Brain microvascular endothelial cell (primary cell): Measurements from ENCODE around the gene NAXE.

Experiments used
- DNase-seq: peaks from one replicate; pipeline ENCODE4 v3.0.0-alpha.2; 2020
- H3K27ac ChIP-seq: fragments of 250-450 bp; sonication (Bioruptor Pico); 2 replicates; pipeline ENCODE4 v1.5.1; 2020; ENCODE audit warnings: mild to moderate bottlenecking, moderate library complexity
- H3K27me3 ChIP-seq: fragments of 250-450 bp; sonication (Bioruptor Pico); replicated peaks from 2 replicates; pipeline ENCODE4 v1.5.1; 2020; ENCODE audit warnings: mild to moderate bottlenecking
- H3K36me3 ChIP-seq: fragments of 250-450 bp; sonication (Bioruptor Pico); replicated peaks from 2 replicates; pipeline ENCODE4 v1.5.1; 2020; ENCODE audit warnings: mild to moderate bottlenecking
- H3K4me3 ChIP-seq: 2 replicates; pipeline ENCODE4 v1.5.1; 2011; ENCODE audit warnings: low read depth, mild to moderate bottlenecking, control low read depth, low read length, moderate library complexity
- in situ Hi-C: cut with HindIII; loops from 2 replicates; pipeline ENCODE4 v1.10.0; 2017; ENCODE audit warnings: low sequenced_read_pairs, low pct_ligation_motif_present
- TF ChIP-seq, protein P1 (sequence below): IDR thresholded peaks from 2 replicates; pipeline ENCODE4 v1.5.1; 2011; ENCODE audit warnings: low read depth, mild to moderate bottlenecking, moderate library complexity, low read length, control low read depth, inconsistent platforms; ENCODE audit errors: missing control alignments

Gene NAXE

DNA sequence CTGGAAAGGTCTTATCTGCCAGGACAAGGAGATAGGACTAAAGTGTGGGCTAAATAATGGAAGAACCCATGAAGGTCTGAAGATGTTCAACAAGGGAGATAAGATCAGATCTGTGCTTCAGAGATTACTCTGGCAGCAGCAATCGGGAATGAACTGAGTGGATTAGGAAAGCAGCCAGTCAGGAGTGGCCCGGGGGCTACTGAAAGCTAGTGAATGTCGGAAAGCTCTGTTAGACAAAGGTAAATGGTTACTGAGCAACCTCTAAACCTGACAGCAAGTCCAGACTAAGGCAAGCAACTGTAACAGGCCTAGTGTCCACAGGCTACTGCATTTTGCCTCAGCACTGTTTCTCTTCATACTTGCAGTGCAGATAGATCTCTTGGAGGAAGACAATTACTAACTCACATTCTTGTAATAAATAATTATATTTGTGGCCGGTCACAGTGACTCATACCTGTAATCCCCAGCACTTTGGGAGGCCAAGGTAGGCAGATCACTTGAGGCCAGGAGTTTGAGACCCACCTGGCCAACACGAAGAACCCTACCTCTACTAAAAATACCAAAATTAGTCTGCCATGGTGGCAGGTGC lies 31.7 kb upstream of the NAXE start:
- no peaks in the 10 kb centered on the region for H3K36me3 ChIP-seq

DNA sequence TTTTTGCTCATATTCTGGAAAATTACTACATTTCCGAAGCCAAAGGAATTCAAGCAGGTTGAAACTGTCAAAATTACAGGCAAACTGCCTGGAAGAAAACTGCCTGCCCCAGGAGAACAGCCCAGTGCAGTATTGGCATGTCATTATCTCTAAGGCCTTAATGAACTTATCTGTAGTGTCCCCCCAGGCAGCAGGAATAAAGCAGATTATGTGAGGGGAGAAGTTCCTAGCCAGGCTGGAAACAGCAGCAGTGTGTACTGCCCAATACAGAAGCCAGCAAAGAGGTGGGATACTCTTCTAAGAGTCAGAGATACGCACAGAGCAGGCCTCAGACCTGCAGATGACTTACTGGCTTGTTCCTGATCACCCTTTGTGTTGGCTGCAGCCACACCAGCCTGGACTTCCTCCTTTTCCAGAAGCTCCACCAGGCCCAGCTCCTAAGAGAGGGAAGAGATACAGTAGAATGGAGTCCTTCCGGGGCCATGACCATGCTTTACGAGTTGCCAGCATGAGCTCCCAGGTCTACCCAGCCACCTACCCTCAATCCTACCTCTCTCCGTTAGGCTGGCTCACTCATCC lies 30.9 kb upstream of the NAXE start:
- in situ Hi-C loops = no loop called here
- no peak overlapping the region for H3K4me3 ChIP-seq
- no peaks in the 10 kb centered on the region for H3K27me3 ChIP-seq
- H3K27ac ChIP-seq = no peak overlapping the region
- no peaks in the 10 kb centered on the region for H3K36me3 ChIP-seq
- DNase-seq = no peak
- TF ChIP-seq, protein P1, sequence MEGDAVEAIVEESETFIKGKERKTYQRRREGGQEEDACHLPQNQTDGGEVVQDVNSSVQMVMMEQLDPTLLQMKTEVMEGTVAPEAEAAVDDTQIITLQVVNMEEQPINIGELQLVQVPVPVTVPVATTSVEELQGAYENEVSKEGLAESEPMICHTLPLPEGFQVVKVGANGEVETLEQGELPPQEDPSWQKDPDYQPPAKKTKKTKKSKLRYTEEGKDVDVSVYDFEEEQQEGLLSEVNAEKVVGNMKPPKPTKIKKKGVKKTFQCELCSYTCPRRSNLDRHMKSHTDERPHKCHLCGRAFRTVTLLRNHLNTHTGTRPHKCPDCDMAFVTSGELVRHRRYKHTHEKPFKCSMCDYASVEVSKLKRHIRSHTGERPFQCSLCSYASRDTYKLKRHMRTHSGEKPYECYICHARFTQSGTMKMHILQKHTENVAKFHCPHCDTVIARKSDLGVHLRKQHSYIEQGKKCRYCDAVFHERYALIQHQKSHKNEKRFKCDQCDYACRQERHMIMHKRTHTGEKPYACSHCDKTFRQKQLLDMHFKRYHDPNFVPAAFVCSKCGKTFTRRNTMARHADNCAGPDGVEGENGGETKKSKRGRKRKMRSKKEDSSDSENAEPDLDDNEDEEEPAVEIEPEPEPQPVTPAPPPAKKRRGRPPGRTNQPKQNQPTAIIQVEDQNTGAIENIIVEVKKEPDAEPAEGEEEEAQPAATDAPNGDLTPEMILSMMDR = no peak

More for the DNA sequence above, 31.7 kb upstream of the NAXE start:
- H3K27ac ChIP-seq = no peak overlapping the region
- H3K27me3 ChIP-seq = no peaks in the 10 kb centered on the region
- in situ Hi-C loops = no loop called here
- H3K4me3 ChIP-seq = no peak overlapping the region
- TF ChIP-seq, protein P1 = no peak
- no peak for DNase-seq

DNA sequence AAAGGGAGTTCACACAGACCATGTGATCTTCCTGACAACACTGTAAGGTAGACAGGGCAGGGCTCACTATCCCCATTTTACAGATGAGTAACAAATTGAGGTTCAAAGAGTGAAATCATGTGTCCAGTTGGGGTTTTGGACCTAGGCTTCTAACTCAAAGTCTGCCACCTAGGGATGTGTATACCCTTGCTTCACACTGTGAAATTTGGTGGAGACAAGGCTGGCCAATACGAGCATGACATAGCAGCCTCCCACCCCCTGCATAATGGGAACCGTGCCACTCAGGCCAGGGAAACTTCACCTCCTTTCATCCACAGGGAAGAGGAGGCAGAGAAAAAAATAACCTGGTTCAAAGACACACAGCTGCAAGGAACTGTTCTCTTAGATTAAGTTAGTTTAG lies 26.1 kb upstream of the NAXE start:
- H3K36me3 ChIP-seq = no peaks in the 10 kb centered on the region
- H3K27me3 ChIP-seq = no peaks in the 10 kb centered on the region
- no peak overlapping the region for H3K27ac ChIP-seq
- TF ChIP-seq, protein P1 = no peak
- H3K4me3 ChIP-seq = no peak overlapping the region
- in situ Hi-C loops = no loop called here
- DNase-seq = no peak

DNA sequence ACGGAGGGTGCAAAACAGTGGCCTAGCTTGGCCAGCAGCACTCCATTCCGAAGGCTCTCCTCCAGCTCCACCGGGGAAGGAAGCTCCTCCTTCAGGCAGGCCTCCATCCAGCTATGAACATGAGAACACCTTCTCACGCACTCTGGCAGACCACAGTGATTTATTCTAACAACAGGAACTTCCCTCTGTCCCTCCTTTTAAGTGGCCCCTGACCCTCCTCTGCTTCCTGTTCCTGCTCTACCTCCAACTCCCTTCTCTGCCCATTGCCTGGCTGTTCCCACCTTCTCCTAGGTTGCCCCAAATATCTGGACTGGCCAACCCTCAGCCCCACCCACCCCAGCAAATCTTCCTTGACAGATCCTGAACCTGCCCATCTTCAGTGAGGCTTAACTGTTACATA lies 25.1 kb upstream of the NAXE start:
- TF ChIP-seq, protein P1 = no peak
- Histone ChIP-seq H3K4me3 (no peak overlapping the region), H3K27me3 (no peaks in the 10 kb centered on the region), H3K27ac (no peak overlapping the region), H3K36me3 (no peaks in the 10 kb centered on the region)
- in situ Hi-C loops = no loop called here
- DNase-seq = no peak

DNA sequence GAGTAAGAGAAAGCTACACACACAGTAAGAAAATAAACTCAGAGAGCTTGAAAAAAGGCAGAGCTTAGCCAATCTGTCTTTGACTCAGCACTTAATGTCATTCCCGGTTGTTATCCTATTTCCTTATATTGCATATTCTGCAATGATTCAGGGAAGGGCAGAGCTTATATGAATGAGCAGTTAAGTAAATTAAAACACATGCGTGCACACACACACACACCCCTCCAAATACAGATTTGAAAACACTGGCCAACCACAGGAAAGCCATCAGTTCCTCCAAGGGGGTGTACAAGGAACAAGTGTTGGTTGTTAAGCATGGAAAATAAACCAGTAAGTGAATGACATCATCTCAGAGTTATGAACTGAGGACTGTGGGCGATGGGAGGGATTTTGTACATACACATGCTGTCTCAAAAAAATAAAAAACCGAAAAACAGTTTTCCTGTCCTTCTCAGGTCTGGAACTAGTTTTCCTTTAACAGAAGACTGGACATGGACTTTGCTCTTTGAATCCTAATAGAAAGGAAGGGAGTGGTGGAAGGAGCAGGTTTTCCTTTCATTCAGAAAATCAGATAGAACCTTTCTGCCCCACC lies 20.2 kb upstream of the NAXE start:
- TF ChIP-seq, protein P1 = no peak
- in situ Hi-C loops = loop anchor here (10.0 kb wide), 1 partner anchor 47 kb away; no protein-coding TSS in a partner anchor
- H3K27me3 ChIP-seq = no peaks in the 10 kb centered on the region
- H3K36me3 ChIP-seq = no peaks in the 10 kb centered on the region
- peak overlapping the region; percentile 89 for H3K4me3 ChIP-seq
- peak overlapping the region; percentile 28 for H3K27ac ChIP-seq
- DNase-seq = peak; percentile 81
